Measurements from ENCODE around the gene TTC7B. TPM values are rescaled to one million over a fixed set of nuclear protein-coding genes. Genes with fewer than 3 reads are reported as not detected.

TTC7B gene
- total and polyA plus RNA-seq, 2 of the 8 experiments (the other 6 are each of a cell fraction or from before 2014, with no cell fraction given), result 23.7 to 34.0 TPM

DNA sequence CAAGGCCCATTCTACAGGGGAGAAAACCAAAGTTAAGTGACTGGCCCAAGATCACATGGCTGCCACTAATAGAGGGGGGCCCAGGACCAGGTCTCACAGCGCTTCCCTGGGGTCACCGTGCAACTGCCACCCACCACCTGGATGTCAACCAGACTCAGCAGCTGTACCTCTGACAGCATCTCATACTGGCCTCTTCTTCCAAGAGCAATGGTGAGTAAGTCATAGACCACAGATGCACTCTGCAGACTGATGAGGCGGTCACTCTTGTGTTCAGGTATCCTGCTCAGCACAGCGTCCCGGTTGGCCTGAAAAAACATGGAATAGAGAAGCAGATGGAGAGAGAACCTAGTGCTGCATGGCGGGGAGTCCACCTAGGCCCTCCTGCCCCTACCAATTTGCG, 139.9 kb downstream of the TTC7B start (continued):
- TF ChIP-seq, protein P1, sequence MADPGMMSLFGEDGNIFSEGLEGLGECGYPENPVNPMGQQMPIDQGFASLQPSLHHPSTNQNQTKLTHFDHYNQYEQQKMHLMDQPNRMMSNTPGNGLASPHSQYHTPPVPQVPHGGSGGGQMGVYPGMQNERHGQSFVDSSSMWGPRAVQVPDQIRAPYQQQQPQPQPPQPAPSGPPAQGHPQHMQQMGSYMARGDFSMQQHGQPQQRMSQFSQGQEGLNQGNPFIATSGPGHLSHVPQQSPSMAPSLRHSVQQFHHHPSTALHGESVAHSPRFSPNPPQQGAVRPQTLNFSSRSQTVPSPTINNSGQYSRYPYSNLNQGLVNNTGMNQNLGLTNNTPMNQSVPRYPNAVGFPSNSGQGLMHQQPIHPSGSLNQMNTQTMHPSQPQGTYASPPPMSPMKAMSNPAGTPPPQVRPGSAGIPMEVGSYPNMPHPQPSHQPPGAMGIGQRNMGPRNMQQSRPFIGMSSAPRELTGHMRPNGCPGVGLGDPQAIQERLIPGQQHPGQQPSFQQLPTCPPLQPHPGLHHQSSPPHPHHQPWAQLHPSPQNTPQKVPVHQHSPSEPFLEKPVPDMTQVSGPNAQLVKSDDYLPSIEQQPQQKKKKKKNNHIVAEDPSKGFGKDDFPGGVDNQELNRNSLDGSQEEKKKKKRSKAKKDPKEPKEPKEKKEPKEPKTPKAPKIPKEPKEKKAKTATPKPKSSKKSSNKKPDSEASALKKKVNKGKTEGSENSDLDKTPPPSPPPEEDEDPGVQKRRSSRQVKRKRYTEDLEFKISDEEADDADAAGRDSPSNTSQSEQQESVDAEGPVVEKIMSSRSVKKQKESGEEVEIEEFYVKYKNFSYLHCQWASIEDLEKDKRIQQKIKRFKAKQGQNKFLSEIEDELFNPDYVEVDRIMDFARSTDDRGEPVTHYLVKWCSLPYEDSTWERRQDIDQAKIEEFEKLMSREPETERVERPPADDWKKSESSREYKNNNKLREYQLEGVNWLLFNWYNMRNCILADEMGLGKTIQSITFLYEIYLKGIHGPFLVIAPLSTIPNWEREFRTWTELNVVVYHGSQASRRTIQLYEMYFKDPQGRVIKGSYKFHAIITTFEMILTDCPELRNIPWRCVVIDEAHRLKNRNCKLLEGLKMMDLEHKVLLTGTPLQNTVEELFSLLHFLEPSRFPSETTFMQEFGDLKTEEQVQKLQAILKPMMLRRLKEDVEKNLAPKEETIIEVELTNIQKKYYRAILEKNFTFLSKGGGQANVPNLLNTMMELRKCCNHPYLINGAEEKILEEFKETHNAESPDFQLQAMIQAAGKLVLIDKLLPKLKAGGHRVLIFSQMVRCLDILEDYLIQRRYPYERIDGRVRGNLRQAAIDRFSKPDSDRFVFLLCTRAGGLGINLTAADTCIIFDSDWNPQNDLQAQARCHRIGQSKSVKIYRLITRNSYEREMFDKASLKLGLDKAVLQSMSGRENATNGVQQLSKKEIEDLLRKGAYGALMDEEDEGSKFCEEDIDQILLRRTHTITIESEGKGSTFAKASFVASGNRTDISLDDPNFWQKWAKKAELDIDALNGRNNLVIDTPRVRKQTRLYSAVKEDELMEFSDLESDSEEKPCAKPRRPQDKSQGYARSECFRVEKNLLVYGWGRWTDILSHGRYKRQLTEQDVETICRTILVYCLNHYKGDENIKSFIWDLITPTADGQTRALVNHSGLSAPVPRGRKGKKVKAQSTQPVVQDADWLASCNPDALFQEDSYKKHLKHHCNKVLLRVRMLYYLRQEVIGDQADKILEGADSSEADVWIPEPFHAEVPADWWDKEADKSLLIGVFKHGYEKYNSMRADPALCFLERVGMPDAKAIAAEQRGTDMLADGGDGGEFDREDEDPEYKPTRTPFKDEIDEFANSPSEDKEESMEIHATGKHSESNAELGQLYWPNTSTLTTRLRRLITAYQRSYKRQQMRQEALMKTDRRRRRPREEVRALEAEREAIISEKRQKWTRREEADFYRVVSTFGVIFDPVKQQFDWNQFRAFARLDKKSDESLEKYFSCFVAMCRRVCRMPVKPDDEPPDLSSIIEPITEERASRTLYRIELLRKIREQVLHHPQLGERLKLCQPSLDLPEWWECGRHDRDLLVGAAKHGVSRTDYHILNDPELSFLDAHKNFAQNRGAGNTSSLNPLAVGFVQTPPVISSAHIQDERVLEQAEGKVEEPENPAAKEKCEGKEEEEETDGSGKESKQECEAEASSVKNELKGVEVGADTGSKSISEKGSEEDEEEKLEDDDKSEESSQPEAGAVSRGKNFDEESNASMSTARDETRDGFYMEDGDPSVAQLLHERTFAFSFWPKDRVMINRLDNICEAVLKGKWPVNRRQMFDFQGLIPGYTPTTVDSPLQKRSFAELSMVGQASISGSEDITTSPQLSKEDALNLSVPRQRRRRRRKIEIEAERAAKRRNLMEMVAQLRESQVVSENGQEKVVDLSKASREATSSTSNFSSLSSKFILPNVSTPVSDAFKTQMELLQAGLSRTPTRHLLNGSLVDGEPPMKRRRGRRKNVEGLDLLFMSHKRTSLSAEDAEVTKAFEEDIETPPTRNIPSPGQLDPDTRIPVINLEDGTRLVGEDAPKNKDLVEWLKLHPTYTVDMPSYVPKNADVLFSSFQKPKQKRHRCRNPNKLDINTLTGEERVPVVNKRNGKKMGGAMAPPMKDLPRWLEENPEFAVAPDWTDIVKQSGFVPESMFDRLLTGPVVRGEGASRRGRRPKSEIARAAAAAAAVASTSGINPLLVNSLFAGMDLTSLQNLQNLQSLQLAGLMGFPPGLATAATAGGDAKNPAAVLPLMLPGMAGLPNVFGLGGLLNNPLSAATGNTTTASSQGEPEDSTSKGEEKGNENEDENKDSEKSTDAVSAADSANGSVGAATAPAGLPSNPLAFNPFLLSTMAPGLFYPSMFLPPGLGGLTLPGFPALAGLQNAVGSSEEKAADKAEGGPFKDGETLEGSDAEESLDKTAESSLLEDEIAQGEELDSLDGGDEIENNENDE (IDR thresholded peaks at IDR 0.05; ENCODE audit: insufficient replicate concordance, low read length), result no peak
- no peak for TF ChIP-seq POU5F1 (IDR thresholded peaks at IDR 0.05; ENCODE audit: low read depth, low read length)
- TF ChIP-seq TEAD4 (IDR thresholded peaks at IDR 0.05; ENCODE audit: low read depth, low read length), result no peak
- TF ChIP-seq, protein P2, sequence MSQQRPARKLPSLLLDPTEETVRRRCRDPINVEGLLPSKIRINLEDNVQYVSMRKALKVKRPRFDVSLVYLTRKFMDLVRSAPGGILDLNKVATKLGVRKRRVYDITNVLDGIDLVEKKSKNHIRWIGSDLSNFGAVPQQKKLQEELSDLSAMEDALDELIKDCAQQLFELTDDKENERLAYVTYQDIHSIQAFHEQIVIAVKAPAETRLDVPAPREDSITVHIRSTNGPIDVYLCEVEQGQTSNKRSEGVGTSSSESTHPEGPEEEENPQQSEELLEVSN (IDR thresholded peaks at IDR 0.05), result no peak
- no peak for TF ChIP-seq EGR1 (IDR thresholded peaks at IDR 0.05; ENCODE audit: borderline replicate concordance, low read depth, low read length)
- no peak for TF ChIP-seq RNF2 (IDR thresholded peaks at IDR 0.05; ENCODE audit: borderline replicate concordance, low read depth, low read length, missing control alignments, poor library complexity, severe bottlenecking)
- TF ChIP-seq NRF1 (IDR thresholded peaks at IDR 0.05; ENCODE audit: low read depth, low read length), result no peak
- no peak for TF ChIP-seq EP300 (IDR thresholded peaks at IDR 0.05; ENCODE audit: borderline replicate concordance in 1 of 2, low read depth in 2 of 2, low read length in 2 of 2)
- TF ChIP-seq CBX5 (IDR thresholded peaks at IDR 0.05; ENCODE audit: low read depth, low read length), result no peak
- TF ChIP-seq JUND (IDR thresholded peaks at IDR 0.05; ENCODE audit: low read length), result no peak
- TF ChIP-seq CTBP2 (IDR thresholded peaks at IDR 0.05; ENCODE audit: borderline replicate concordance, insufficient read depth, insufficient read length, low read length), result no peak
